Subcutaneous adipose tissue (tissue), 4 donors: ENCODE measurements around the gene GAREM1. TPM values are rescaled to one million over a fixed set of nuclear protein-coding genes. Genes with fewer than 3 reads are reported as not detected.

Experiments used
- CTCF ChIP-seq: fragments of 450-650 bp; IDR thresholded peaks from one replicate; pipeline ENCODE4 v1.5.1; 2016; ENCODE audit warnings: low read depth, mild to moderate bottlenecking, control low read depth, antibody characterized with exemption, moderate library complexity
- total RNA-seq, 4 donors: library from RNA; depleted of rRNA; stranded (reverse); fragments of >200 nt; gene quantifications; one replicate each; pipeline ENCODE4 v1.1.0, GENCODE V29; 2016

GAREM1 gene
- total RNA-seq, 4 donors from 2014 or later, result 12.6 to 40.9 (median 18.3) TPM

DNA sequence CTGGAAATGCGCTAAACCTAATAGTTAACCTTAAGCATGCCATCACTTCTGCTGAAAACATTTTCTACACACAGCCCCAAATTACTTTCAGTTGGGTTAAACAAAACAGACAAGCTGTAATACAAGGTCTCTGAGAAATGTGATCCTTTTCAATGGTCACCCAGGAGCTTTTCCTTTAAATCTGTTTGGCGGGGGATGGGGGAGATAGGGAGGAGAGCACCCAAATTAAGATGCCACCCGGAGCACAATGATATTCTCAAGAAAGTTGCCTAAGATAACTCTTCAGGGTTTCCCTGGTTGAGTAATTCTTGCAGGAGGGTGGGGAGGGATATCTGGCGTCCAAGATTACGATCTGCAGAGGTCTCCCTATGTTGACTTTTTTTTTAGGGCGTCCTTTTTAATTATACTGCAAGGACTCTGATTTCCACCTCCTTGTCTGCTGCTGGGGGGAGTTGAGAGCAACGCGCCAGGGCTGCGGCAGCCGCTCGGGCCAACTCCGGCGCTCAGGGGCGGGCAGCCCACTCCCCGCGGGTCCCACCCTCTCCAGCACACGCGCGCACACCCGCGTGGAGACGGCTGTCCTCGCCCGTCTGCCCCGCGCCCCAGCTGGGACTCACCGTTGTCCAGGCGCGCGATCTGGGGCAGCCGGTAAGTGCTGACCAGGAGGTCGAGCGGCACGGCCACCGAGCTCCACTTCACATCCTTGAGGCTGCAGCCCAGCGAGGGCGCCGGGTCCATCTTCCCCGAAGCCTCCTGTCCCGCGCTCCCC is 807 bp downstream of the GAREM1 start:
- TF ChIP-seq CTCF, result no peak

- TF ChIP-seq CTCF, result no peak
These were observed 1.5 kb downstream of the GAREM1 start for GRCh38 chr18:32469190-32469651.

- TF ChIP-seq CTCF, result no peak
These were observed 2.4 kb downstream of the GAREM1 start for GRCh38 chr18:32468147-32468845.

- TF ChIP-seq CTCF, result no peak
These were observed 8.9 kb downstream of the GAREM1 start for GRCh38 chr18:32461709-32462272.

DNA sequence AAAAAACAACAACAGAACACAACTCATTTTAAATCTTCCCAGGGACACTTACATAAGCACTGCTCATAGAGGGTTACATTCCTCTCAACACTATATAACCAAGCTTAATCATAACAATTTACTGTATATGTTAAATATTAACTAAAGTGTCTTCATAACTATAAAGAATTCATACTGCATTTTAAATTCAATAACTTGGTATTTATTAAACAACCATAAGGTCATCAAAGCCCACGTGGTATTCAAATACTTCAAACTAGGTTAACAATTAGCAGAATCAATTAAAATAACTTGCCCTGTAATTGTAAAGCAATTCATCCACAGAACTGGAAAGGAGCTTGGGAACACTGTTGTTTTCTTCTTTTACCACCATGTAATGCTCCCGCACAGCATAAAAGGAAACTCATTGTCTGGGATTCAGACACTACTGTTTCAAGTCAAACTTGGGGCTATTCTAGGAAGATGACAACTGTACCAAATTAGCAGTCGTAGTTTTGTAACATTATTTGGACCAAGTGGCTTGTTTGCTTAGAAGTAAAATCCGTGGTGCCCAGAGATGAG is 10.4 kb downstream of the GAREM1 start:
- TF ChIP-seq CTCF, result no peak

GRCh38 chr18:32459361-32460101 is 11.2 kb downstream of the GAREM1 start:
- TF ChIP-seq CTCF, result no peak
